Amniotic epithelial cell (primary cell): ENCODE measurements around the gene PLA2G3.
"Not testable (repeated sequence)": the region's sequence is repeated elsewhere in the genome, so short reads cannot be mapped to it uniquely, and the experiment has no call there.

Source experiments
- DNase-seq: peaks from one replicate; pipeline ENCODE4 v3.0.0-alpha.2; 2010; ENCODE audit warnings: low read depth

The PLA2G3 gene

DNA sequence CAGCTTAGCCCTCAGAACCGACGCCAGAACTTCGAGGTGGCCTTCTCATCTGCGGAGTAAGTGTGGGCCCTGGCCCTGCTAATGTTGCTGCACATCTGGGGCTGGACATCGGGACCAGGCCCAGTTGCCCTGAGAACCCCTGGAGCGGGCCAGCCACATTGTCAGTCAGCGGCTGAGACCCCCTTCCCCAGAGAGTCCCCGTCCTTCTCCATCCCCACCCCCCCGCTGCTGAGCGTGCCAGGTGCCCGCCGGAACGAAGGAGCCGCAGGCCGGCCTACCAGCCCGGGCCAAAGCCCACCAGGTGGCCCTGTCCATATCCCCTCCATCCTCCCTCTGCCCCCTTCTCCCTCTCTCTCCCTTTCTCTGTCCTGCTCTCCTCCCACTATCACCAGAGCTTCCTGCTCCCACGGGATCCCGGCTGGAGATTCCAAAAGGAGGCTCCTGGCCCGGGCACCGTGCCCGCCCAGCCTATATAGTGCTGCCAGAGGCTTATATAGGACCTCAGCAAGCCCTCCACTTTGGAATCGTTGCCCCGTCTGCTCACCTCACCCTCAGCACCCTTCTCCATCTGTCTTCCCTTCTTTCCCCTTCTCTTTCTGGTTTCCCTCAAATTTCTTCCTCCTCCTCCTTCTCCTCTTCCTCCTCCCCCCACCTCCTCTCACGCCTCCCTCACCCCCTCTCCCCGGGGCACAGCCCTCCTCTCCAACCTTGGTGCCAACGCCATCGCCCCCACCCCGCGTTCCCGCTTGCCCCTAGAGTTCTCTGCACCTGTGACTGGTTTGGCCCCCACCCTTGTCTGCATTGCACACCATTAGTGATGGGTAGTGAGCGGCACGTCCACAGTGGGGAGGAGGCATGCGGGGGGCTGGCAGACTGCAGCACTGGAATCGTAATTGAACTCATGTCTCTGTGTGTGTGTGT is 40.2 kb downstream of the PLA2G3 start:
- DNase-seq = no peak

GRCh38 chr22:31099386-31099785 is 40.9 kb downstream of the PLA2G3 start:
- DNase-seq = peak; percentile 57

DNA sequence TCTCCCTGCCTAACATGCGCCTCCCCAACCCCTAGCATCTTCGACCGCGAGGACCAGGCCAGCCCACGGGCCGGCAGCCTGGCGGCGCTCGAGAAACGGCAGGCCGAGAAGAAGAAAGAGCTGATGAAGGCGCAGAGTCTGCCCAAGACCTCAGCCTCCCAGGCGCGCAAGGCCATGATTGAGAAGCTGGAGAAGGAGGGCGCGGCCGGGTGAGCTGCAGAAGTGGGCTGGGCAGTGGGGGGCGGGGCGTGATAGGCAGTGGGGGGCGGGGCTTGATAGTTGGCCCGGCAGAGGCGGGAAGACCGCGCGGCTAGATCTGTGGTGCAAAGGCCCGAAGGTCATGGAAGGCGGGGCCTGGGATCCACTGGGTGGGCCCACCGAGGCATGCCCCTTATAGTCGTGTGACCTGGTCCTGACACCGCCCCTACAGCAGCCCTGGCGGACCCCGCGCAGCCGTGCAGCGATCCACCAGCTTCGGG is 41.6 kb downstream of the PLA2G3 start:
- peak; percentile 57 for DNase-seq

DNA sequence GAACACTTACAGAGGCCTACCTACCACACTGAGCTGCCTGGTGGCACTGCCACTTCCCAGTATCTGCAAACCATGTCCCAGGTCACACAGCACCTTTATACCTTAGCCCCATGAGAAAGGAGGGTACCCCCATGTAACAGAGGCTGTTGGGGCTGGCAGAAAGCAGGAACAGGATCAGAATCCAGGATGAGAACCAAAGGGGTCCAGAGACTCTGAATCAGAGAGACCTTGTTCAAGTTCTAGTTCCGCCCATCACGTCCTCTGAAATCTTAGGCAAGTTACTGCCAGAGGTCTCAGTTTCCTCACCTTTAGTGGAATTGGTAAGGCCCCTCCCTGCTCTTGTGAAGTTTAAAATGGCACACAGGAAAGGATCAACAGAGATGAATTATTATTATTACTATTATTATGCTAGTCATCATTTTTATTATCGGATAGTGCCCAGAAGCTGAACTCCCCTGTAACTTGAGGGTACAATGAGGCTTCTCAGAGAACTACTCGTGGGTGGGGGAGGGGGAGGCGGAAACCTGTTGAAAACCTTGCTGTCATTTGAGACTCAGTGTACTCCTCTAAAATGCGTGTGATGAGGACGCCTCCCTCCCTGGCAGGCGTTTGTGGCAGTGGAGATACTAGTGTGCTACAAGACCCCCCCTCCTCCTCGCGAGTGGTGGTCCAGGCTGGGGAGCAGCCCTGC is 42.2 kb downstream of the PLA2G3 start:
- no peak for DNase-seq

DNA sequence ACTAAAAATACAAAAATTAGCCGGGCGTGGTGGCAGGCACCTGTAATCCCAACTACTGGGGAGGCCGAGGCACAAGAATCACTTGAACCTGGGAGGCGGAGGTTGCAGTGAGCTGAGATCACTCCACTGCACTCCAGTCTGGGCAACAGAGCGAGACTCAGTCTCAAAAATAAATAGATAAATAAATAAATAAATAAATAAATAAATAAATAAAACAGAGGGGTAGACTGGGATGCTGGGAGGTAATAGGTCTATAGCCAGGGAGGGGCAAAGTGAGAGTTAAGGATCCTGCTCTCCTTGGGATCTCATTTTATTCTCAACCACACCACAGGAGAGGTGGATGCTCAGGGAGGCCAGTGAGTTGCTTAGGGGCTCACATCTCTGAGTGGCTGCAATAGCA is 42.8 kb downstream of the PLA2G3 start:
- DNase-seq = not testable (repeated sequence)

DNA sequence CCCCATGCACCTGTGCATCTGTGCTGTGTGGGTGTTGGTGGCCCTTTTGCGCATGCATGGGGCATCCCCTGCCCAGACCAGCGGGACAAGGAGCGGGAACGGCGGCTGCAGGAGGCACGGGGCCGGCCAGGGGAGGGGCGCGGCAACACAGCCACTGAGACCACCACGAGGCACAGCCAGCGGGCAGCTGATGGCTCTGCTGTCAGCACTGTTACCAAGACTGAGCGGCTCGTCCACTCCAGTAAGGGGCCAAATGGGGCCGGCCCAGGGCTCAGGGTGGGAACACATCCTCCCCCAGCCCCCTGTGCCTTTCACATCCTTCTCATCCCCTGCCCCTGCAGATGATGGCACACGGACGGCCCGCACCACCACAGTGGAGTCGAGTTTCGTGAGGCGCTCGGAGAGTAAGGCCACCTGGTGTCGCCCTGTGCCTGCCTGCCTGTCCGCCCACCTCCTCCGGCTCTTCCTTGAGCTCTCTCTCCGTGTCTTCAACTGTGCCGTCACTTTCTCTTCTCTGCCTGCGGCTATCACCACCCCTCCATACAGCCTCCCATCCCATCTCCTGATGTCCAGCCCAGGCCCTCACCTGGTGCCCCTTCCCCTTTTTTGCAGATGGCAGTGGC is 43.5 kb downstream of the PLA2G3 start:
- DNase-seq = no peak

DNA sequence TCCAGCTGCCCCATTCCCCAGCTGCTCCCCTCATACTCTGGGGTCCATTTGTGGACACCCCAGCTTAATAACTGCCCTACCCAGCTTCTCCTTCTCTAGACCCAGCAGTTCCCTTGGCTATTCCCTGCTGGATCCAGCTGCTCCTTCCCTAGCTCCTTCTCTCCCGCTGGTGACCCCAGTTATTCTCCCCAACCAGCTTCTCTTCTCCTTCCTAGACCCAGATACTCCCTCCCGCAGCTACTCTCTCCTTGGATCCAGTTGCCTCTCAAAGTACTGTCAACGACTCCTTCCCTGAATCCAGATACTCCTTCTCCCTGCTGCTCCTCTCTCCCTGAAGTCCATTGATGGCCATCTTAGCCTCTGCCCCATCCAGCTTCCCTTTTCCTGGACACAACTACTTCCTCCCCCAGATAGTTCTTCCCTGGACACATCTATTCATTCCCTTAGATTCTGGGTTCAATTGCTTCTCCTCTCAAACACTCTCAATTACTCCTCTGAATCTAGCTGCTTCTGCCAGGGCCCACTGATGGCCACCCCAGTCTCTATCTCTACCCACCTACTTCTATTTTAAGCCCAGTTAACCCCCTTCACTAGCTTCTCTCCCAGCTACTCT is 44.6 kb downstream of the PLA2G3 start:
- DNase-seq = no peak

DNA sequence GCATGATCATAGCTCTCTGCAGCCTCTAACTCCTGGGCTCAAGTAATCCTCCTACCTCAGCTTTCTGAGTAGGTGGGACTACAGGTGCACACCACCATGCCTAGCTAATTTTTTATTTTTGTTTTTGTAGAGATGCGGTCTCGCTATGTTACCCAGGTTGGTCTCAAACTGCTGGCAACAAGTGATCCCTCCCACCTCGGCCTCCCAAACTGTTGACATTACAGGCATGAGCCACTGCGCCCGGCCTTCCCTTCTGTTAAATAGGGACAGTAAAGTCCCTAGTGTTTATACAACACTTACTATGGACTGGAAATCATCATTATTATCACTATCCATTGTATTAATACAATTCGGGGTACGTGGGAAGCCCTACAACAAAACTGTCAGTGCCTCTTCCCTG is 45.6 kb downstream of the PLA2G3 start:
- DNase-seq = no peak

- DNase-seq = no peak
These were observed 46.2 kb downstream of the PLA2G3 start for GRCh38 chr22:31094021-31094551.

DNA sequence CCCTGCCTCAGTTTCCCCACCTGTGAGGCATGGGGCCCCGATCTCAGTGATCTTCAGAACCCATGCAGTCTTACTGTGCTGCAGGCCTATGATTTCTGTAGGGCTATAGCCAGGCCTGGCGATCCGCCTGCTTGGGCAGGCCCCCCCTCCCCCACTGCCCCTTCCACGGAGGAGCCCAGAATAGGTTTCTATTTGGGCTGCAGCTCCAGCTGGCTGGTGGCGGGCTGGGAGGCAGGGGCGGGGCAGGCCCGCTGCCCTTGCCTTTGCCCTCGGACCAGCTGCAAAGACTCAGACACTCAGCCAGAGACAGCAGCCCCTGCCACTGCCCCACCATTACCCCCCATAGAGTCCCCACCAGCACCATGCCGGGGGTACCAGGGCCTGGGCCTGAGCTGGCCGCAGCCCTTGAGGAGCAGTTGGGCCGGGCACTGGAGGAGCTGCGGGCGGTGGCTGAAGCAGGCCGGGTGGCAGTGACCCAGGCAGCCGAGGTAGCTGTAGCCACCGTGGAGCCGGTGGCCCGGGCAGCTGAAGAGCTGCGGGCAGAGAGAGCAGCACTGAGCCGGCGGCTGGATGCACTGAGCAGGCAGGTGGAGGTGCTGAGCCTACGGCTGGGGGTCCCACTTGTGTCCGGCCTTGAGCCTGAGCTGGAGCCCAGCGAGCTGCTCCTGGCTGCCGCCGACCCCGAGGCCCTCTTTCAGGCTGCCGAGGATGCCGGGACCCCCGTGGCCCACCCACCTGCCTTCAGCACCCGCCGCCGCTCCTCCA is 47.0 kb downstream of the PLA2G3 start:
- no peak for DNase-seq

GRCh38 chr22:31092161-31092560 is 48.1 kb downstream of the PLA2G3 start:
- no peak for DNase-seq

DNA sequence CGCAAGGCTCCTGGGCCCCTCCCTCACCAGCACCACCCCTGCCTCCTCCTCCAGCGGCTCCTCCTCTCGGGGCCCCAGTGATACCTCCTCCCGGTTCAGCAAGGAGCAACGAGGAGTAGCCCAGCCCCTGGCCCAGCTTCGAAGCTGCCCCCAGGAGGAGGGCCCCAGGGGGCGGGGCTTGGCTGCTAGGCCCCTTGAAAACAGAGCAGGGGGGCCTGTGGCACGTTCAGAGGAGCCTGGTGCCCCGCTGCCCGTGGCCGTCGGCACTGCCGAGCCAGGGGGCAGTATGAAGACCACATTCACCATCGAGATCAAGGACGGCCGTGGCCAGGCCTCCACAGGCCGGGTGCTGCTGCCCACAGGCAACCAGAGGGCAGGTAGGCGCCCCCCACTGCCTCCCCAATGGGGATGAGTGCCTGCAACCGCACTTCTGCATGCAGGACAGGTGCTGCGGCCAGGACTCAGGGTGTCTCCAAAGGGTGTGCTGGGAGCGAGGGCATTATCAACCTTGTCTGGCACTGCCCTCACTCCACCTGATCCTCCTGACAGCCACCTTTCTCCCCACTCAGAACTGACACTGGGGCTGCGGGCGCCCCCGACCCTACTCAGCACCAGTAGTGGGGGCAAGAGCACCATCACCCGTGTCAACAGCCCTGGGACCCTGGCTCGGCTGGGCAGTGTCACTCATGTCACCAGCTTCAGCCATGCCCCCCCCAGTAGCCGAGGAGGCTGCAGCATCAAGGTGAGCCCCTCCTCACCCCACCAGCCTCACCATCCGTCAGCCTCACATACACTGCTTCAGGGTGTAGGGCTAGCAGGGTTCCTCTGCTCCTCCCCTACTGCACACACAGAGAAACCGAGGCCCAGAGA is 49.0 kb downstream of the PLA2G3 start:
- no peak for DNase-seq

DNA sequence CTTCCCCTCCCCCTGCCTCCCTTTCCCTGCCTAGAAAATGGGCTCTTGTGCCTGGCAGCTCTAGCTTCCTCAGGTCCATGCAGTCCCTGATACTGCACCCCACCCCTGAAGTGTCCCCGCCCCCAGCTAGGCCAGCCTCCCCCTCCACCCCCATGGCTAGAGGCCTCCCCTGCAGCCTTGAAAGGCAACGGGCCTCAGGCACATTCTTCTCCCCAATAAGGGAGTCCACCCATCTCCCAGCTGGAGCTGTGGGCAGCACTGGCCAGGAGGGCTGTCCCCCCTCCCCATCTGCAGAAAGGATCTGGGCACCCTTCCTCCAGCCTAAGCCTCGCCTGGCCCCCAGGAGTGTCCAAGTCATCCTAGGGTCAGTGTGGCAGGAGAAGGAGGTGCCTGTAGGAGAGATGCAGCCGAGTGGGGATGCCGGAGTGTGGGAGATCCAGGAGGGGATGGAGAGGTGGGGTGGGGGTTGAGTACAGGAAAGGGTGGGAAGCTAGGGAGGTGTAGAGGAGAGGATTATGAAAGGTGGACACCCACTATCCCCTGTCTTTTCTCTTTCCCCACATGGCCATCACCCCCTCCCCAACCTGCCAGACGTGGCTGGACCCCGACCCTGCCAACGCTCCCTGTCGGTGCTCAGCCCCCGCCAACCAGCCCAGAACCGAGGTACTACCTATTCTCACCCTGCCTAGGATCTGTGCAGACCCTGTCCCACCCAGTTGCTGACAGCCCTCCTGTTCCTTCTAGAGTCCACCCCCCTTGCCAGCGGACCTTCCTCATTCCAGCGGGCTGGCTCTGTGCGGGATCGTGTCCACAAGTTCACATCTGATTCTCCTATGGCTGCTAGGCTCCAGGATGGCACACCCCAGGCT is 49.9 kb downstream of the PLA2G3 start:
- no peak for DNase-seq

DNA sequence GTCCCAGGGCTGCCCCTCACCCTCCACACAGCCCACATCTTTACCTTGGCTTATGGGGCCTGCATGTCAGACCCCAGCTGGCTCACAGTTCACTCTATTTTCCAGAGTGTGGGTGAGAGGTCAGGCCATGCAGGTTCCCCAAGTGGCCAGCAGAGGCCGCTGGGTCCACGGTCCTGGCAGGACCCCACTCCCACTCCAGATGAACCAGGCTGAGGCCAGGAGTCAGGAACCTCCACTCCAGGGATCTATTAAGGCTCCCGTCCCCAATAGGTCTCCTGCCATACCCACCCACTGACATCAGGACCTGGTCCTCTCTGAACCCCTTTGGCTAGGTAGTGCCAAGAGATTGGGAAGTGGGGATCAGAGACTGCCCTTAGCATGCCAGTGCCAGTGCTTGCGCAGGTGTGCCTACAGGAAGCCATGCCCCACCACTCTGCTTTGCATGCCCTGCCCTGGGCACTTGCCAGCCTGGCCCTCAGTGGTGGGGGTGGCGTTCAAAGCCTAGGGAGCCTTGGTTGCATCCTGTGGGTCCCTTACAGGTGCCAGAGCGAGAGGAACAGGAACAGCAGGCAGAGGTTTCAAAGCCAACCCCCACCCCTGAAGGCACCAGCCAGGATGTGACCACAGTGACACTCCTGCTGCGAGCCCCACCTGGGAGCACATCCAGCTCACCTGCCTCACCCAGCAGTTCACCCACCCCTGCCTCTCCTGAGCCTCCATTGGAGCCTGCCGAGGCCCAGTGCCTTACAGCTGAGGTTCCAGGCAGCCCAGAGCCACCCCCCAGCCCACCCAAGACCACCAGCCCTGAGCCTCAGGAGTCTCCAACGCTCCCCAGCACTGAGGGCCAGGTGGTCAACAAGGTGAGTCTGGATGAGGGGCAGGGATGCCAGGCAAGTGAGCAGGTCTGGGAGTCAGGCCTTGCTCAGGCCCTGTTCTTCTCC is 50.9 kb downstream of the PLA2G3 start:
- peak; percentile 45 for DNase-seq

DNA sequence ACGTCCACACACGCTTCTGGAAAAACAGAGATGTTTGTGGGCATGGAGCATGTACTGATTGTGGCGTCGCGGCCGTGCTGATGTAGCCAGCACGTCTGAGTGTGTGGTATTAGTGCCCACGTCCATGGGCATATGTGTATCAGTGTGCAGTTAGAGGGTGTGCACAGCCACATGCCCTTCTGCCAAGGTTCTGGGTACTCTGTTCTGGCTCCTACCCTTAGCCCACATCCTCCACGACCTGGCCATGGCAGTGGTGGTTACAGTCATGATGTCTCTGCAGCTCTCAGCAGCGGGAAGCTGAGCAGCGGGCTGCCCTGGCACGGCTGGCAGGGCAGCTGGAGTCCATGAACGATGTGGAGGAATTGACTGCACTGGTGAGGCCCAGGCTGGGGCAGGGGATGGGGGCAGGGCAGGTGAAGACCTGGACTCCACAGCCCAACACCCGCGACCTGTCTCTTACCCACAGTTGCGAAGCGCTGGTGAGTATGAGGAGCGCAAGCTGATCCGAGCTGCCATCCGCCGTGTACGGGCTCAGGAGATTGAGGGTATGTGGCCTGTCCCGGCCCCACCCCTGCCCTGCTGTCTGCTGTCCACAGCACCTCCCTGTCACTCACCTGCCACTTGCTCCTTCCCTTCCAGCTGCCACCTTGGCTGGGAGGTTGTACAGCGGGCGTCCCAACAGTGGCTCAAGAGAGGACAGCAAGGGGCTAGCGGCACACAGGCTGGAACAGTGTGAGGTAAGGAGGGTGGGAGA is 51.9 kb downstream of the PLA2G3 start:
- DNase-seq = no peak

- no peak for DNase-seq
These were observed 52.5 kb downstream of the PLA2G3 start for GRCh38 chr22:31087744-31088215.

DNA sequence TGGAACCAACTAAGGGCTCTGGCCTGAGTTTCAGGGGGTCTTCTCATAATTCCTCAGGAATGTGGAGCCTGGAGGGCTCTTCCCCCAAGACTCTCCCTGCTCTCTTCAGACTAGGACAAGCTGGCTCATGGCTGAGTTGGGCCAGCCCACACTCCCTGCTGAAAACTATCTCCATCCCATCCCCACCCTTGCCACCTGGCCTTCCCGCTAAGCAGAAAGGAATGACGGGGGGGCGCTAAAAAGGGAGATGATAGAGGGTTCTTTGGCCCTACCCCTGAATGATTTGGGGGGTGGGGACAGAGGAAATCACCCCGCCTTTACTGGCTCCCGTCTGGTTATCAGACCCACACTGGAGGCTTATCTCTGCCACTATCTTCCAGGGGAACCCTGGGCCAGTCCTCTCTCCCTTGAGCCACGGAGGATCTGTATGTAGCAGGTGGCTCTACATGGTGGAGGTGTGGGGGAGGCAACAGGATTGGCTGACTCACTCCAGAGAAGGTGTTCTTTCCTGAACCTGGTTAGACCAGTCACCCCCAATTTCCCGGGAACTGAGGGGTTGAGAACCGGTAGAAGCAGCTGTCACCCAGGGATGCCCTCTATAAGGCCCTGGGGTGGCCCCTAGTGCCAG is 53.5 kb downstream of the PLA2G3 start:
- DNase-seq = no peak
